A673 (cell line): Measurements from ENCODE around the gene ZCCHC24. TPM values are rescaled to one million over a fixed set of nuclear protein-coding genes. Genes with fewer than 3 reads are reported as not detected.

ENCODE experiments used
- BruUV-seq: library from RNA; stranded (reverse); fragments of 400-500 nt; replicated peaks from 2 replicates; lab custom pipeline; 2021; lab: Mats Ljungman, UMichigan
- CTCF ChIA-PET: fragments of 300-600 bp; sonication (Branson Sonifier 250); formaldehyde crosslinking; loops from one replicate; lab custom pipeline; 2022; ENCODE audit warnings: antibody characterized with exemption; lab: Charles Lee
- POLR2A ChIA-PET: fragments of 300-600 bp; sonication (Branson Sonifier 250); formaldehyde crosslinking; loops from one replicate; lab custom pipeline; 2022; ENCODE audit warnings: antibody characterized with exemption; ENCODE audit not compliant: low non-redundant PET; lab: Charles Lee
- DNase-seq: peaks from one replicate; pipeline ENCODE4 v3.0.0-alpha.2; 2015; ENCODE audit warnings: low spot score
- H3K27ac ChIP-seq: fragments of 200-600 bp; sonication (generic); 2 replicates; pipeline ENCODE4 v1.5.1; 2016; ENCODE audit warnings: mixed run types, low read depth, mild to moderate bottlenecking, mixed read lengths, antibody characterized with exemption, low read length; ENCODE audit not compliant: poor library complexity, severe bottlenecking
- H3K27me3 ChIP-seq: fragments of 200-600 bp; sonication (generic); replicated peaks from 2 replicates; pipeline ENCODE4 v1.6.1; 2017; ENCODE audit warnings: mixed run types, low read depth, mild to moderate bottlenecking, mixed read lengths, antibody characterized with exemption, low read length; ENCODE audit not compliant: insufficient read depth, poor library complexity
- H3K36me3 ChIP-seq: fragments of 200-600 bp; sonication (generic); 2 replicates; pipeline ENCODE4 v1.6.1; 2016; ENCODE audit warnings: mixed run types, mild to moderate bottlenecking, mixed read lengths, antibody characterized with exemption, low read length; ENCODE audit not compliant: insufficient read depth, poor library complexity, severe bottlenecking
- H3K4me1 ChIP-seq: fragments of 200-600 bp; sonication (generic); 2 replicates; pipeline ENCODE4 v1.6.1; 2017; ENCODE audit warnings: mixed run types, mild to moderate bottlenecking, mixed read lengths, antibody characterized with exemption, low read length; ENCODE audit not compliant: insufficient read depth, poor library complexity, severe bottlenecking
- H3K4me3 ChIP-seq: fragments of 200-600 bp; sonication (generic); 2 replicates; pipeline ENCODE4 v1.5.1; 2016; ENCODE audit warnings: low read depth, mixed run types, mild to moderate bottlenecking, mixed read lengths, low read length; ENCODE audit not compliant: poor library complexity, severe bottlenecking
- H3K9me3 ChIP-seq: fragments of 200-600 bp; sonication (generic); 2 replicates; pipeline ENCODE4 v1.6.1; 2016; ENCODE audit warnings: mixed run types, low read depth, mild to moderate bottlenecking, mixed read lengths, antibody characterized with exemption, low read length; ENCODE audit not compliant: poor library complexity, severe bottlenecking
- CTCF ChIP-seq: fragments of 300-800, 200-600 bp; sonication (generic); conservative IDR thresholded peaks from 2 replicates; pipeline ENCODE4 v1.5.1; 2017; ENCODE audit warnings: low read depth, mild to moderate bottlenecking, antibody characterized with exemption, low read length, moderate library complexity, mixed read lengths
- EZH2 ChIP-seq: fragments of 200-600 bp; sonication (generic); IDR thresholded peaks from 2 replicates; pipeline ENCODE4 v1.6.1; 2017; ENCODE audit warnings: borderline replicate concordance, low read depth, mild to moderate bottlenecking, mixed read lengths, antibody characterized with exemption, low read length; ENCODE audit not compliant: poor library complexity, severe bottlenecking
- intact Hi-C: fragments of 100-400 bp; cut with micrococcal nuclease; formaldehyde crosslinking; loops from one replicate; pipeline ENCODE4 v1.10.0; 2022; ENCODE audit not compliant: unreplicated experiment
- total RNA-seq: library from RNA; stranded (reverse); gene quantifications from 2 replicates; pipeline ENCODE4 v1.2.3, GENCODE V29; 2021

ZCCHC24 gene
- total RNA-seq, 1 experiment from 2014 or later, result 9.8 TPM

- Histone ChIP-seq H3K9me3 (no peaks in the 10 kb centered on the region), H3K27ac (no peak overlapping the region), H3K36me3 (no peaks in the 10 kb centered on the region), H3K4me3 (no peak overlapping the region), H3K27me3 (no peaks in the 10 kb centered on the region), H3K4me1 (no peaks in the 10 kb centered on the region)
- ChIA-PET POLR2A (no interaction called here), CTCF (no interaction called here)
- intact Hi-C loops, result loop anchor here (10.0 kb wide), 1 partner anchor 225 kb away; no protein-coding TSS in a partner anchor
- TF ChIP-seq CTCF (no peak), EZH2 (no peak)
- no TSS peak for BruUV-seq
- DNase-seq, result no peak
These were observed 65.8 kb downstream of the ZCCHC24 start for GRCh38 chr10:79379512-79380124.

GRCh38 chr10:79378647-79379511 is 66.5 kb downstream of the ZCCHC24 start:
- Histone ChIP-seq H3K27me3 (no peaks in the 10 kb centered on the region), H3K4me1 (no peaks in the 10 kb centered on the region), H3K4me3 (no peak overlapping the region), H3K9me3 (no peaks in the 10 kb centered on the region), H3K27ac (no peak overlapping the region), H3K36me3 (no peaks in the 10 kb centered on the region)
- no TSS peak for BruUV-seq
- intact Hi-C loops, result loop anchor here (10.0 kb wide), 1 partner anchor 226 kb away; no protein-coding TSS in a partner anchor
- POLR2A ChIA-PET, result no interaction called here
- no peak for DNase-seq
- TF ChIP-seq EZH2, result no peak
- TF ChIP-seq CTCF, result no peak
- CTCF ChIA-PET, result no interaction called here

- no peaks in the 10 kb centered on the region for H3K27me3 ChIP-seq
- ChIA-PET POLR2A (no interaction called here), CTCF (no interaction called here)
- no peaks in the 10 kb centered on the region for H3K36me3 ChIP-seq
- BruUV-seq, result no TSS peak
- no peak overlapping the region for H3K27ac ChIP-seq
- no peak for DNase-seq
- TF ChIP-seq CTCF (no peak), EZH2 (no peak)
- H3K4me1 ChIP-seq, result no peaks in the 10 kb centered on the region
- no peaks in the 10 kb centered on the region for H3K9me3 ChIP-seq
- no peak overlapping the region for H3K4me3 ChIP-seq
- intact Hi-C loops, result loop anchor here (10.0 kb wide), 1 partner anchor 226 kb away; no protein-coding TSS in a partner anchor
These were observed 67.1 kb downstream of the ZCCHC24 start for GRCh38 chr10:79378383-79378646.
